GM19324 (cell line): ENCODE results near the gene DHRSX.
"Not testable (repeated sequence)": the region's sequence is repeated elsewhere in the genome, so short reads cannot be mapped to it uniquely, and the experiment has no call there.

Experiments used
- ATAC-seq: cut with Tn5 transposase; IDR thresholded peaks from one replicate; pipeline ENCODE4 v1.9.1; 2021; ENCODE audit warnings: mild to moderate bottlenecking, moderate library complexity; ENCODE audit not compliant: unreplicated experiment, low FRiP score

DHRSX gene

DNA sequence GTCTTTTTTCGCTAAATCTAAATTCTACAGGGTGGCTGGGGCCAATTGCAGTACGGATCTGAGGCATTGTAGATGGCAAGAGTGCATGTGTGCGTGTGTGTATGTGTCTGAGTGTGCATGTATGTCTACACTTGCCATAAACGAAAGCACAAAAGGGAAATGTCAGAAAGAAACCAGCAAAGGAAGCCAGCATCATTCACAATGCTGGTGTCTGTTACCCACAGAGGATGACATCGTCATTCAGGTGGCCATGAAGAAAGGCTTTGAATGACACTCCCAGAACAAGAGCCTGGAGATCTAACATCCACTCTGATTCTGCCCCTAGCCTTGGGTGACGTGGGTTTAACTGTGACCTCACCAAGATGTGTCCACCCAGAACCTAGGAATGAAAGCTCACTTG lies 124.6 kb downstream of the DHRSX start:
- ATAC-seq, result no peak

- no peak for ATAC-seq
Measured at GRCh38 chrX:2374086-2374485, 126.7 kb downstream of the DHRSX start.

DNA sequence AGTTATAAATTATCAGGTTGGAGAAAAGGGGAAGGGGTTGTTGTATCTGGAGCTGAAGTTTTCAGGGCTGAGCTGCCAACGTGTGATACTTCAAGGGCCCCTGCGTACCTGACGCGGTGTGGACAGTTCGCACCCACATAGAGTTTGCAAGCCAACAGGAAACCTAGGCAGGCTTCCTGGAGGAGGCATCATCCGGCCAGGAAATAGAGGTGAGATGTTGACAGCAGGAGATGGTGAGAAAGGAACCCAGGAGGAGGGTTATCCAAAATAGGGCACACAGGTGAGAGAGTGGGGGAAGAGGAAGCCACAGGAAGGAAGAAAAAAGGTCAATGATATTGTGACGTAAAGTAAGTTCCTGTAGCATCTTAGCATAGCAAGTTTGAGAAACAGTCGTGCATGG lies 127.2 kb downstream of the DHRSX start:
- ATAC-seq, result no peak

- ATAC-seq, result no peak
Measured at GRCh38 chrX:2371026-2371711, 129.6 kb downstream of the DHRSX start.

GRCh38 chrX:2370456-2370855 lies 130.3 kb downstream of the DHRSX start:
- ATAC-seq, result no peak

DNA sequence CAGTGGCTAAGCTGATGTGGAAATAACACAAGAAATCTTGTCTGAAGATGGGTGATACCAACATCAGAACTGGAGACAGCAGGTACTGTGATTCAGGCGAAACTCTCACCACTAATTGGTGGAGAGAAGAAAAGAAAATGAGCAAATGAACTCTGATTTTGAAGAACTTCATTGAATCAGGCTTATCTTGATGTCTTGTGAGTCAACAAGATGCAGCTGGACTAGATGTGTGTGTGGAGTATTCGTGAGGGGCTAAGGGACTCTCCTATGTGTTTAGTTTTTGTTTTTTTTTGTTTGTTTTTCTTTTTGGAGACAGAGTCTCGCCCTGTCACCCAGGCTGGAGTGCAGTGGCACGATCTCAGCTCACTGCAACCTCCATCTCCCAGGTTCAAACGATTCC lies 131.6 kb downstream of the DHRSX start:
- ATAC-seq, result no peak

DNA sequence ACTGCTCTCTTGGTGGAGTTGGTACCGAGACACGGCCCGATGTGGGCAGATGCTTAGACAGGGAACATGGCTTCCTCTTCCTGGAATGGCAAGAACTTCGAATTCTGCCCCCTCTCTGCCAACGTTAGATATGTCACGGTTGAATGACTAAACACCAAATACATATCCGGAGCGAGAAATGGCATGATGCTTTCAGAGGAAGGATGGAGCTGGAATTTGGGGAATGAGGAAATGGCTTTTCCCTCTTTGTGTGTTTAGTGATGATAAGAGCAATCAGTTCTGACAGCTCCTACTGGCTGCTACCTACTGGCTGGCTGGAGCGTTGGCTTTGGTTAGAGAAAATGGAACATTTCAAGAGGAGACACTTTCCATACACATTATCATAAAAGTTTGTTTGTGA lies 140.0 kb downstream of the DHRSX start:
- no peak for ATAC-seq

DNA sequence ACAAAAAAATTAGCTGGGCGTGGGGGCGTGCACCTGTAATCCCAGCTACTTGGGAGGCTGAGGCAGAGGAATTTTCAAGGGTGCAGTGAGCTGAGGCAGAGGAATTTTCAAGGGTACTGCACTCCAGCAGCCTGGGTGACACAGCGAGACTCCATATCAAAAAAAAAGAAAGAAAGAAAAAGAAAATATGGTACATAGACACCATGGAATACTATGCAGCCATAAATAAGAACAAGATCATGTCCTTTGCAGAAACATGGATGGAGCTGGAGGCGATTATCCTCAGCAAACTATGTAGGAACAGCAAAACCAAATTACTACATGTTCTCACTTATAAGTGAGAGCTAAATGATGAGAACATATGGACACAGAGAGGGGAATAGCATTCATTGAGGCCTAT lies 141.3 kb downstream of the DHRSX start:
- not testable (repeated sequence) for ATAC-seq

GRCh38 chrX:2351999-2352995 lies 148.5 kb downstream of the DHRSX start:
- ATAC-seq, result no peak

DNA sequence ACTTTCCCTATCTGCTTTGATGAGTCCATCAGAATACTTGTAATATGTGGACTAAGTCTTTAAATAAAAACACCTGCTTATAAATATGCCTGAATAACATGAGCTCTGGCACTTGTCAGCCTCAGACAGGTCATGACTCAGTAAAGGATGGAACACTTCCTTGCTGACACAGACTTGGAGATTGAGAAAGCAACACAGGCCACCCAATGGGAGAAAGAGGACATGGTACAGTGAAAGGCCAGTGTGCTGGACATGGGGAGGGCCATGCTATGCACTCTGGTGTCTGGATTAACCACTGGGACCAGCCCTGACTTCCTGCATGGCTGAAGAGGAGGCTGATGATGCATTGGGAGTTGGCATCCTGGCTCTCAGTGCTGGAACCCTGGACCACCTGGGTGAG lies 149.5 kb downstream of the DHRSX start:
- no peak for ATAC-seq

- ATAC-seq, result not testable (repeated sequence)
Measured at GRCh38 chrX:2350703-2351102, 150.1 kb downstream of the DHRSX start.

- not testable (repeated sequence) for ATAC-seq
Measured at GRCh38 chrX:2350036-2350435, 150.7 kb downstream of the DHRSX start.

DNA sequence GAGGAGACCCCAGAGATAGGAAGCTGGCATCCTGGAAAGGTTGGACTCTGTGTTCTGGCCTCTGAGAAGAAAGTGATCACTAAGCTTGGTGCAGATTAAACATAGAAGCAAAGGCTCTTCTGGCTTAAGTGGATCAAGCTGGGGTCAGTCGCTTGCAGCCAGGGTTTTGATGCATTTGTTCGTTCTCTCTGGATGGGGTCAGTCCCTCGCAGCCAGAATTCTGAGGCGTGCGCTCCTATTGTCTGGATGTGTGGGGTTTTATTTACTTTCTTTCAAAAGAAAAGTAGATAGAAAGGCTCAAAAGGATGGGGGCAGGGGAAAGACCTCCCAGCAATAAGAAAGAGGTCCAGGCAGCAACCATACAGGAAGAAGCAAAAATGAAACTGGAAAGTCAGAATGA lies 152.6 kb downstream of the DHRSX start:
- no peak for ATAC-seq

- no peak for ATAC-seq
Measured at GRCh38 chrX:2346158-2346557, 154.6 kb downstream of the DHRSX start.

- no peak for ATAC-seq
Measured at GRCh38 chrX:2345562-2345961, 155.2 kb downstream of the DHRSX start.

DNA sequence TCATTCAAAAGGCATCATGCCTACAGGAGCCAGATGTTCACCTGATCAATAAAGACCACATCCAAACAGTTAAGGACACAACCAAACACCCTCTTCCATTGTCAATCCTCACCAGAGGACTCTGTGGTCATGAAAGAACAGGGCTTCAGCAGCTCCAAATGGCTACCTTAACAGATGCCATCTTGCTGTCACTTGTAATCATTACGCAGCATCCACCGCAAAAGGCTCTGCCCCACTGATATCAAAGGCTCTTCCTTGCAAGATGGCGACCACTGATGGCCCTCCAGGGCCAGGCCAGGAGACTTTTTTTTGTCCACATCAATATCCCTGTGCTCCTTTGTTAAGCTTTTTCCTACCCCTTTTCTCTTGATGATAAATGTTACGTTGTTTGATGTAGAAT lies 157.4 kb downstream of the DHRSX start:
- no peak for ATAC-seq

DNA sequence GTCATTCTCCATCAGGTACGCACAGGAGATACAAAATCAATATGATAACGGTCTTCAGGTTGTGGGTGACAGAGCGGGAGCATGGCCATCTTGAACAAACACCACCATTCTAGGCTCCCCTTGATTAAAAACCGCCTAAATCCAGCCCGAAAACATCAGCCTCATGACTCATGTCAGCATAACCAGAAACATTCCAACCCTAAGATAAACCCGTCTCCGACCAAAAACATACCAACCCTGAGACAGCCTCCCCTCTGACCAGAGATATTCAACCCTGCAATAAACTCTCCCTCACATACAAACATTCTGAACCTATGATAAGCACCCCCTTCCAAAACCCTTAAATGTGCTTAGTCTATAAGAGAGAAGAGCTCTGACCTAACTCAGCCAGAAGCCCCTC lies 157.9 kb downstream of the DHRSX start:
- no peak for ATAC-seq

DNA sequence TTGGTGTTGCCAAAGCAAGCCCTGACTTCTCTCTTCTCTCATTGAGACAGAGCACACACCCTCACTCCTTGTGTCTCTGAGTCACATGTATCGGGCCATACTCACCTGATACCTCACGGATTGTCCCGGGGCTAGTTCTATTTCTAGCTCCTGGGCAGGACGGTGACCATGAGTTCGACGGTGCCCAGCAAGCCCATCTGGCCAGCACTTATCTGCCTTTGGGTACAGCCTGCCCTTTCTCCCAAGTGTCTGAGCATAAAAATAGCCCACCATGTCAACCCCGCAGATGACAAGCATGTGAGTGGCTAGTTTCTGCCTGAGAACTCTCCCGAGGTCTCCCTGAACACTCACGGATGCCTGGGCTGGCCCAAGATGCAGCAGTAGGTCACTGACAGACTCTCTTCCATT lies 158.5 kb downstream of the DHRSX start:
- no peak for ATAC-seq

DNA sequence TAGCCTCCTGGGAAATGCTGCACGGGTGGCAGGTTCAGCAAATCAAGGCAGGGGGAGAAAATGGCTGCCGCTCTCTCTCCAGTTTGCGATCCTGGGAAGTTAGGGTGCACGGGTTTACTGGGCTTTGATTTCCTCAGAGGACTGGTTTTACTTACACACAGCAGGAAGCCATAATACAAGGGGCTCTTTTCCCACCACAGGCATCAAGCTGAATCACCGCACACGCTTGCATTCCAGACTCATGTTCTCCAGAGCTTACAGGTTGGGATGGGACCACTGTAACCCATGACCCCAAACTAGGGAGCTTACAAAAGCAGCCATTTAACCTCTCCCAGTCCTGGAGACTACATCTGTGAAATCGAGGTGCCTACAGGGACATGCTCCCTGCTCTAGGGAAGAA lies 159.8 kb downstream of the DHRSX start:
- ATAC-seq, result no peak

- ATAC-seq, result no peak
Measured at GRCh38 chrX:2336181-2336580, 164.6 kb downstream of the DHRSX start.

DNA sequence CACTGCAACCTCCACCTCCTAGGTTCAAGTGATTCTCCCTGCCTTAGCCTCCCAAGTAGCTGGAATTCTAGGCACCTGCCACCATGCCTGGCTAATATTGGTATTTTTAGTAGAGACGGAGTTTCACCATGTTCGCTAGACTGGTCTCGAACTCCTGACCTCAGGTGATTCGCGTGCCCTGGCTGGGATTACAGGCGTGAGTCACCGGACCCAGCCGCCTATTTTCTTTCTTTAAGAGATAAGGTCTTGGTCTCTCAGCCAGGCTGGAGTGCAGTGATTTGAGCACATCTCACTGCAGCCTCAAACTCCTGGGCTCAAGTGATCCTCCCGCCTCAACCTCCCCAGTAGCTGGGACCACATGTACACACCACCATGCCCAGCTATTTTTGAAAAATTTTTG lies 166.5 kb downstream of the DHRSX start:
- no peak for ATAC-seq

DNA sequence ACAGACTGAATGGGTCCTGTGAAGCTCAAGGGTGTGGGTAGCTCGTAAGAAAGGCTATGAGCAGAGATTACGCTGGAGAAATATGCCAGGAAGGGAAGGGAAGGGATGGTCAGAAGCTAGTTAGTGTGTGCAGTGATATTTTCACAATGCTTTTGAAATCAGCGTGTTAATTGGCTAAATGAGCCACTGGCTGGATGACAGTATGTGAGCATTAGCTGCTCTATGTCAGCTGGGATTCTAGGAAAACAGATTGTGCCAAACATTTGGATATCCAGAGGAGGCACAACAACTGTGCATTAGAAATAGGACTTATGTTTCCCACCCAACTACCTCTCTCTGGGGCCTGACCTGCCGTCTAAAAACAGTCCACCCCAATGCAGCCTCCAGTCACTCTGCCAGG lies 168.5 kb downstream of the DHRSX start:
- no peak for ATAC-seq
